Tibial nerve (tissue), 4 donors: ENCODE measurements around the gene KIAA1217. TPM values are rescaled to one million over a fixed set of nuclear protein-coding genes. Genes with fewer than 3 reads are reported as not detected.

Experiments
- DNase-seq, 2 donors: peaks; one replicate each; pipeline ENCODE4 v3.0.0-alpha.2; 2019; ENCODE audit warnings: low spot score in 2 of 2
- H3K27ac ChIP-seq, 4 donors: fragments of 200-600 bp; sonication (generic) in 3 of 4; one replicate each; pipeline ENCODE4 v1.5.1; 2017 to 2019; ENCODE audit warnings: mild to moderate bottlenecking in 1 of 4
- H3K27me3 ChIP-seq, 2 donors: fragments of 200-600 bp; sonication (generic) in 1 of 2; one replicate each; pipeline versions ENCODE4 v1.5.1 to v1.6.0; 2017 to 2019
- H3K36me3 ChIP-seq, 3 donors: fragments of 200-600 bp; sonication (generic); one replicate each; pipeline ENCODE4 v1.5.1; 2018 to 2019
- H3K4me1 ChIP-seq, 4 donors: fragments of 200-600 bp; sonication (generic) in 3 of 4; one replicate each; pipeline ENCODE4 v1.5.1; 2017 to 2019
- H3K4me3 ChIP-seq, 4 donors: fragments of 200-600 bp; sonication (generic) in 3 of 4; one replicate each; pipeline ENCODE4 v1.5.1; 2017 to 2019; ENCODE audit warnings: mild to moderate bottlenecking in 1 of 4, moderate library complexity in 1 of 4
- H3K9me3 ChIP-seq, 4 donors: fragments of 200-600 bp; sonication (generic) in 3 of 4; one replicate each; pipeline ENCODE4 v1.5.1; 2017 to 2019
- CTCF ChIP-seq, 5 experiments: fragments of 200-600 bp in 3 of 5; fragments of 450-650 bp in 2 of 5; sonication (generic) in 3 of 5; IDR thresholded peaks; one replicate each; pipeline ENCODE4 v1.5.1; 2016 to 2019; ENCODE audit warnings: antibody characterized with exemption in 5 of 5, mild to moderate bottlenecking in 3 of 5, moderate library complexity in 2 of 5
- EP300 ChIP-seq, 2 donors: sonication (generic); formaldehyde crosslinking; IDR thresholded peaks; one replicate each; pipeline ENCODE4 v1.6.1; 2017; ENCODE audit warnings: antibody characterized with exemption in 2 of 2, mild to moderate bottlenecking in 1 of 2
- POLR2A ChIP-seq, 2 donors: fragments of 450-650 bp; IDR thresholded peaks; one replicate each; pipeline ENCODE4 v1.6.1; 2017; ENCODE audit warnings: antibody characterized with exemption in 2 of 2, mild to moderate bottlenecking in 2 of 2, moderate library complexity in 2 of 2
- WGBS, 2 donors: methylation state at CpG; one replicate each; pipeline ENCODE4 v1.1.5; 2018; 5-methylcytosine and 5-hydroxymethylcytosine counted together
- total RNA-seq, 4 donors: library from RNA; depleted of rRNA; stranded (reverse); fragments of >200 nt; gene quantifications; one replicate each; pipeline ENCODE4 v1.1.0, GENCODE V29; 2016

KIAA1217 gene
- total RNA-seq, 4 donors from 2014 or later = 38.5 to 88.1 (median 58.3) TPM

GRCh38 chr10:24432478-24433416 lies 223.8 kb downstream of the KIAA1217 start:
- no peak for TF ChIP-seq POLR2A (IDR thresholded peaks at IDR 0.05)
- TF ChIP-seq CTCF (IDR thresholded peaks at IDR 0.05) = no peak
- TF ChIP-seq EP300 (IDR thresholded peaks at IDR 0.05) = no peak
- DNase-seq = no peak
- Histone ChIP-seq H3K9me3 (no peaks in the 10 kb centered on the region), H3K27ac (no peak overlapping the region), H3K27me3 (no peaks in the 10 kb centered on the region), H3K4me3 (no peak overlapping the region), H3K36me3 (peaks cover 0 to 37% (median 0%) of the 10 kb centered on the region in 3 donors), H3K4me1 (no peaks in the 10 kb centered on the region)
- 85 to 87% methylated on average over 9 of the region's 9 CpGs for WGBS, 2 donors

GRCh38 chr10:24433705-24434104 lies 224.8 kb downstream of the KIAA1217 start:
- no peaks in the 10 kb centered on the region for H3K4me1 ChIP-seq
- DNase-seq = no peak
- TF ChIP-seq EP300 (IDR thresholded peaks at IDR 0.05) (no peak), POLR2A (IDR thresholded peaks at IDR 0.05) (no peak), CTCF (IDR thresholded peaks at IDR 0.05) (no peak)
- H3K27me3 ChIP-seq = no peaks in the 10 kb centered on the region
- H3K9me3 ChIP-seq = no peaks in the 10 kb centered on the region
- H3K4me3 ChIP-seq = no peak overlapping the region
- no peak overlapping the region for H3K27ac ChIP-seq
- 93 to 96% methylated on average over 3 of the region's 3 CpGs for WGBS, 2 donors
- H3K36me3 ChIP-seq = peaks cover 0 to 45% (median 0%) of the 10 kb centered on the region in 3 donors

- 98% methylated on average over 1 of the region's 1 CpG for WGBS, 2 donors
- no peak for DNase-seq
Observed at GRCh38 chr10:24434961-24435360, 226.0 kb downstream of the KIAA1217 start.

GRCh38 chr10:24435374-24435773 lies 226.4 kb downstream of the KIAA1217 start:
- Histone ChIP-seq H3K27me3 (no peaks in the 10 kb centered on the region), H3K4me3 (no peak overlapping the region), H3K9me3 (no peaks in the 10 kb centered on the region), H3K36me3 (peaks cover 0 to 62% (median 0%) of the 10 kb centered on the region in 3 donors), H3K27ac (no peak overlapping the region), H3K4me1 (no peaks in the 10 kb centered on the region)
- 89 to 90% methylated on average over 1 of the region's 1 CpG for WGBS, 2 donors
- DNase-seq = no peak
- no peak for TF ChIP-seq CTCF (IDR thresholded peaks at IDR 0.05)

More at GRCh38 chr10:24434961-24435360, 226.0 kb downstream of the KIAA1217 start:
- no peak for TF ChIP-seq EP300 (IDR thresholded peaks at IDR 0.05)
- no peak for TF ChIP-seq POLR2A (IDR thresholded peaks at IDR 0.05)
- TF ChIP-seq CTCF (IDR thresholded peaks at IDR 0.05) = no peak
- H3K4me1 ChIP-seq = no peaks in the 10 kb centered on the region
- H3K27ac ChIP-seq = no peak overlapping the region
- no peaks in the 10 kb centered on the region for H3K9me3 ChIP-seq
- no peaks in the 10 kb centered on the region for H3K27me3 ChIP-seq
- no peak overlapping the region for H3K4me3 ChIP-seq
- H3K36me3 ChIP-seq = peaks cover 0 to 58% (median 0%) of the 10 kb centered on the region in 3 donors

GRCh38 chr10:24437302-24437701 lies 228.4 kb downstream of the KIAA1217 start:
- WGBS, 2 donors = 89 to 91% methylated on average over 5 of the region's 5 CpGs
- no peak overlapping the region for H3K4me3 ChIP-seq
- no peaks in the 10 kb centered on the region for H3K9me3 ChIP-seq
- no peak overlapping the region for H3K27ac ChIP-seq
- peaks cover 0 to 75% (median 0%) of the 10 kb centered on the region in 3 donors for H3K36me3 ChIP-seq
- no peaks in the 10 kb centered on the region for H3K27me3 ChIP-seq
- no peak for DNase-seq
- no peak for TF ChIP-seq CTCF (IDR thresholded peaks at IDR 0.05)
- TF ChIP-seq POLR2A (IDR thresholded peaks at IDR 0.05) = no peak
- TF ChIP-seq EP300 (IDR thresholded peaks at IDR 0.05) = no peak
- H3K4me1 ChIP-seq = no peaks in the 10 kb centered on the region
